ENCODE results near the gene ZSCAN9.
A peak's percentile ranks its signal among the peaks of the same experiment; 100 is the strongest.

The ZSCAN9 gene

DNA sequence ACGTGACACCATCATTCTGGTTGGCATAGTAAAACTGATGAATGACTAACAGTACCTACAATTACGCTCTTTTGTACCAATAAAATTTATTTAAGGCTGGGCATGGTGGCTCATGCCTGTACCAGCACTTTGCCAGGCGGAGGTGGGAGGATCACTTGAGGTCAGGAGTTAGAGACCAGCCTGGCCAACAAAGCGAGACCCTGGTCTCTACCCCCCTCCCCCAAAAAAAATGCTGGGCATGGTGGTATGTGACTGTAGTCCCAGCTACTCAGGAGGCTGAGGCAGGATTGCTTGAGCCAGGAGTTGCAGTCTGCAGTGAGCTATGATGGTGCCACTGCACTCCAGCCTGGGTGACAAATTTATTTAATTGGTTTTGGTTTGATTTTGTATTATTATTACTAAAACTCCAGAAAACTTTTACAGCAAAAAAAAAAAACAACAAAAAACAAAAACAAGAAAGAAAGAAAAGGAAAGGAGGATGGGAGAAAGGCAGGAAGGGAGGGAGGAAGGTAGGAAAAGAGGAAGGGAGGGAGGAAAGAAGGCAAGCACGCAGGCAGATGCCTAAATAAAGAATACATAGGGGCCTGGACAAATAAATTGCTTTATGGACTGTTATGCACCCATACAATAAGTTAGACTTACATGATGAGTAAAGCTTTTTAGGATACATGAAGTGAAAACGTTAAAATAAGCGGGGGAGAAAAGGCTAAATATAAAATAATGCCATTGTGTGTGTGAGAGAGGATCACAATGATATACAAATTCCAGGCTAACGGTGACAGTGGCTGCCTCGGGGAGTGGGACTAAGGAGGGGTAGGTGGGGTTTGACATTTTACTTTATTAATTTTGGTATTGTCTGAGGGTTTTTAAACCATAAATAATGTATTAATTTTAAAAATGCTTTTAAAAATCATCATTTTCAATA is 682 bp upstream of the ZSCAN9 start:
- no peak for DNase-seq

DNA sequence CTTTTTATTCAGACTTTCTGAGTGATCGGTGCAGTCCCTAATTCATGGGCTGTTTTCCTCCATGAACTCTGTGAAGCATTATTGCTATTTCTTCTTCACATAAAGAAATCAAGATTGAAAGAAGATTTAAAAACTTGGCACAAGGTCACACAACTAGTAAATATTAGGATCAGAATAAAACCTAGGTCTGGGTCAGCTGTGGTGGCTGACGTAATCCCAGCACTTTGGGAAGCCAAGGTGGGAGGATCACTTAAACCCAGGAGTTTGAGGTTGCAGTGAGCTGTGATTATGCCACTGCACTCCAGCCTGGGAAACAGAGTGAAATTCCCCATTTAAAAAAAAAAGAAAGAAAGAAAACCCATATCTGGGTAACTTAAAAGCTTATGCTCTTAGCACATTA is 1.4 kb downstream of the ZSCAN9 start:
- DNase-seq, result no peak

DNA sequence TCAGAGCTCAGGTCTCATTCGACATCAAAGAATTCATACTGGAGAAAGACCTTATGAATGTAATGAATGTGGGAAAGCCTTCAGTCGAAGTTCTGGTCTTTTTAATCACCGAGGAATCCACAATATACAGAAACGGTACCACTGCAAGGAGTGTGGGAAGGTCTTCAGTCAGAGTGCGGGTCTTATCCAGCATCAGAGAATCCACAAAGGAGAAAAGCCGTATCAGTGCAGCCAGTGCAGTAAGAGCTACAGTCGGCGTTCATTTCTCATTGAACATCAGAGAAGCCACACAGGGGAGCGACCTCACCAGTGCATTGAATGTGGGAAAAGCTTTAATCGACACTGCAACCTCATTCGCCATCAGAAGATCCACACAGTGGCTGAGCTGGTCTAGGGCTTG is 7.7 kb downstream of the ZSCAN9 start:
- no peak for DNase-seq

DNA sequence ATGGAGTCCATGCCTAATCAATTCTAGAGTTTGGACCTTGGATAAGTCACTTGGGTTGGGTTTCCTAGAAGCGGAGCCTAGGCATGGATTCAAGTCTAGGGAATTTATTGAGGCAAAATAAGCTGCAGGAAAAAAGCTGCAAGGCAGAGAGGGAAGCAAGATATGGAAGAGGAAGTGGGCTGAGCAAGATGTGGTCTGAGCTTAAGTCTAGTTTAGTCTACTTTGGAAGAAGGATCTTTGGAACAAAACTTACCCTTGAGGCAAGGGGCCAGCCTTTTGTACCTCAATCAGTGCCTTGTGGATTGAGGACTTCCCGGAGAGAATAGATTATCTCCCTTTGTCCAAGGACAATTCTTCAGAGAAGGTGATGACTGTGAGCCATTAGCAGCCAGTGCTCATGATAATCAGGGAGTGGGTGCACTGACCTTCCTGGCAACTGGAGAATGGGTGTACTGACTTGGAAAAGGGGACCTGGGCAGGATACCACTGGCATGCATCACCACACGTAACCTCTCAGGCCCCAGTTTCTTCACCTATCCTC is 10.9 kb downstream of the ZSCAN9 start:
- no peak for DNase-seq

GRCh38 chr6:28239636-28240035 is 14.6 kb downstream of the ZSCAN9 start:
- no peak for DNase-seq

DNA sequence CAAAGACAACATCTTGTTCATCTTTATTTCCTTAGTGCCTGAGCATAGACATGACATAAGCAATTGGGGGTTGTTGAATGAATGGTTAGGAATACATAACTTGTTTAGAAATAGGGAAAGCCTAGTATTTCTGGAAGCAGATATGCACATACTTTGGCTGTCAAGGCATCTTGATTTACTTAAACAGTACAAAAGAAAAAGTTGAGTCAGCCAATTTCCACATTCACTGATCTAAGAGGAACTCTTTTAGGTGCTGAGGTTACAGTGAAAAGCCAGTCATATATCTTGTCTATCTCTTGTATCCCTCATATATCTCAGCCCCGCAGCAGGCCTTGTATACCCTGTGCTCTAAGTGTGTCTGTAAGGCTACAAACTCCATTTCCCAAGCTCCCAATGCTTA is 15.4 kb downstream of the ZSCAN9 start:
- DNase-seq, result no peak

DNA sequence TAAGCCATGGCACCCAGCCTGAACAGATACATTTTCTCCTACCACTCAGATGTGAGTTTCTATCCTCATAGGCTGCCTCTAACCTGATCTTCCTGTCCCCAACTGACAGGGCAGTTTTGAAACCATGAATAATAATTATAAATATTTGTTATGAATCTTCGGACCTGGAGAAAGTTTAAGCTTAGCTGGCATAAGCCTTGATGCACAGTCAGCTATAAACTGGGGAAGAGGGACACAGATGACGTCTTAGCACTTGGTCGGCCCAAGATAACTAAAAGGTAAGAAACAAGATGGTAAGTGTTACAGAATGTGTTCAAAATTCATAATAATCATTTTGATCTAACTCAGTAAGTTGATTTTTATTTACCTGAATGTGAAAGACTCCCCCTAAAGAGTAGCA is 18.9 kb downstream of the ZSCAN9 start:
- DNase-seq, result no peak

- no peak for DNase-seq
Measured at GRCh38 chr6:28245206-28245941, 20.3 kb downstream of the ZSCAN9 start.

- DNase-seq, result no peak
Measured at GRCh38 chr6:28248916-28249315, 23.8 kb downstream of the ZSCAN9 start.

DNA sequence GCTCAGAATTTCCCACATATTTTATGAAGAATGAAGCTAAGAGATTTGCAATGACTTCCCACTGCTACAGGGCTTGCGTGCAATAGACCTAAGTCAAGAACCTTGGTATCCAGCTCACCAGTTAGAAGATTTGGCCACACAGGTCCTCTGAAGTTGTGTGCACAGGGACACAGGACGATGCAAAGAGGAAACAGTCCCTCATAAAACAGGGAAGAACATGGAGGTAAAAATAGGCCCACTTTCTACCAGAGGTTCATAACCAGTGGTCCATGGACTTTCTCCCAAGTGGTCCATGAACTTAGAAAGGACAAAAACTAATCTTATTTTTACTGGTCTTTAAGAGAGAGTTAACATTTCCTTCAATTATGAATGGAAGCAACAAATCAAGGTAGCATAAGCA is 25.7 kb downstream of the ZSCAN9 start:
- no peak for DNase-seq

DNA sequence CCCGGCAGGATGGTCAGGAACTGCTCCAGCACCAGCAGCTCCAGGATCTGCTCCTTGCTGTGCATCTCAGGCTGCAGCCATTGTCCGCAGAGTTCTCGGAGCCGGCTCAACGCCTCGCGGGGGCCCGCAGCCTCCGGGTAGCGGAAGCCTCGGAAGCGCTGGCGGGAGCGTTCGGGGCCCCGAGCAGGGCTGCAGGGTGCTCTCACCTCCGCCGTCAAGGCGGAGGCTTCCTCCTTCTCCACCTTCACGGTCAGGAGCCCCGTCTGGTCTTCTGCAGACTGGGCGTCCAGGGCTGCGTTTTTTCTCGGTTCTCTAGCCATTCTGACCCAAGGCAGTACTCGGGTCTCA is 26.6 kb downstream of the ZSCAN9 start:
- peak in 2 of 3 experiments; percentile 13 to 65 for DNase-seq

GRCh38 chr6:28252009-28252975 is 27.2 kb downstream of the ZSCAN9 start, which contains the start of gene ZKSCAN4:
ZKSCAN4 (minus strand) TSS chr6:28252269; CDS start chr6:28251980, 289 bp downstream.
- DNase-seq, result peak; percentile 85 to 93 (median 90)

DNA sequence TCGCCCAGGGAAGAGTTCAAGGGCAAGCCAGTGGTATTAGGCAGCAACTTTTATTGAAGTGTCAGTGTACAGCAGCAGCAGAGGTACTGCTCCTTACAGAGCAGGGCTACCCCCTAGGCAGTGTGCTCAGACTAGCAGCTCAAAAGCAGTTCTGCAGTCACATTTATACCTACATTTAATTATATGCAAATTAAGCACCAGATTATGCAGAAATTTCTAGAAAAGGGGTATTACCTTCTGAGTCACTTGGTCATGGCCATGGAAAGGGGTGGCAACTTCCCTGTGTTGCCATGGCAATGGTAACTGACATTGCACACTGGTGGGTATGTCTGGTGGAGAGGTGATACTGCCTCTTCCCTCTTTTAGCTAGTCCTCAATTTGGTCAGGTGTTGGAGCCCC is 29.0 kb downstream of the ZSCAN9 start:
- DNase-seq, result no peak

DNA sequence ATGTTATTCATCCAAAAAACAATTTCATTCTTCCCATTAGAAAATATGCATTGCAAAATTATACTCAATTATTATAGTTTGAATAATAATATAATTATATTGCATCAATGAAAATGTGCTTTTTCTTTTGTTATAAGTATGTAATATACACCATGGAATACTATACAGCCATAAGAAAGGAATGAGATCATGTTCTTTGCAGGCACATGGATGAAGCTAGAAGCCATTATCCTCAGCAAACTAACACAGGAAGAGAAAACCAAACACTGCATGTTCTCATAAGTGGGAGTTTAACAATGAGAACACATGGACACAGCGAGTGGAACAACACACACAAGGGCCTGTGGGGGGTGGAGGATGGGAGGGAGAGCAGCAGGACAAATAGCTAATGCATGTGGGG is 32.0 kb downstream of the ZSCAN9 start:
- no peak for DNase-seq

- no peak for DNase-seq
Measured at GRCh38 chr6:28258877-28259777, 34.1 kb downstream of the ZSCAN9 start, which contains the start of gene NKAPL. NKAPL (plus strand) TSS chr6:28259297; CDS start chr6:28259372, 75 bp downstream.

GRCh38 chr6:28263922-28264321 is 38.8 kb downstream of the ZSCAN9 start:
- no peak for DNase-seq

DNA sequence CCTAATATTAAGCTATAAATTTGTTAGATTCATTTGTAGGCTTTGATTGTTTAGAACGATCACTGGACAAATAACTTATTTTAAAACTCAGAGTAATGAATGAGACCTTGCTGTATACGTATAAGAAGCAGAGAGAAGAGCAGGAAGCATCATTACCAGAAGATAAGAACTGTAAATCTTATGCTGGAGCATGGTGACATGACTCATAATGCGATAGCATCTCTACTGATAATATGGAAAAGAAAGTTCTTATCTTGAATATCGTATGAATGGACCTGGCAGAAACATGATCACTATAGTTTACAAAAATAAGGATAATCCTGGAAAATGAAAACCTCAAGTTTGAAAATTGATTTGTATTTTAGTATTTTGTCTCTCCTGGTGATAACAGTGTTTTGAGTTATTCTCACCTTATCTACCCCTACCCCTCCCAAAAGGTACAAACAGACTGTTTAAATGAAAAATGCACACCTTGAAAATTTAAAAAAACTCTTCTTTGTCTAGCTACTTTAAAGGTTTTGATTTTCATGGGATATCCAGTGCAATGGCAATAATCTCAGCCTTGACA is 39.8 kb downstream of the ZSCAN9 start:
- DNase-seq, result no peak

DNA sequence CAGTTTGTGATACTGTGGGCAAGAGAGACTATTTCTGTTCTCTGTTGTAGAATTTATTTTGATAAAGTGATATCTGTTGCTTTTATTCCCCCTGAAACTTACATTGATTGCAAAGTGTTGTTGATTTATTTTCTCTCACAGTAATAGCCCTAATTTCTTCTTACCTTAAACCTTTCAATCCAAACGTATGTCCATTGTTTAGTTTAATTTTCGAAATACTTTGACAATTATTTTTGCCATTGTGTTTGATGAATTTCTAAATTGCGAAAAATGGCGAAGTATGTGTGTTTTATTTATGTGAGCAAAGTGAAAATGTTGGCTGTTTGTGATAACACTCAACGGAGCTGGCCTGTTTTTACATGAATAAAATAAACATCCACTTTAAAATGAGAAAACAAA is 41.5 kb downstream of the ZSCAN9 start:
- no peak for DNase-seq

DNA sequence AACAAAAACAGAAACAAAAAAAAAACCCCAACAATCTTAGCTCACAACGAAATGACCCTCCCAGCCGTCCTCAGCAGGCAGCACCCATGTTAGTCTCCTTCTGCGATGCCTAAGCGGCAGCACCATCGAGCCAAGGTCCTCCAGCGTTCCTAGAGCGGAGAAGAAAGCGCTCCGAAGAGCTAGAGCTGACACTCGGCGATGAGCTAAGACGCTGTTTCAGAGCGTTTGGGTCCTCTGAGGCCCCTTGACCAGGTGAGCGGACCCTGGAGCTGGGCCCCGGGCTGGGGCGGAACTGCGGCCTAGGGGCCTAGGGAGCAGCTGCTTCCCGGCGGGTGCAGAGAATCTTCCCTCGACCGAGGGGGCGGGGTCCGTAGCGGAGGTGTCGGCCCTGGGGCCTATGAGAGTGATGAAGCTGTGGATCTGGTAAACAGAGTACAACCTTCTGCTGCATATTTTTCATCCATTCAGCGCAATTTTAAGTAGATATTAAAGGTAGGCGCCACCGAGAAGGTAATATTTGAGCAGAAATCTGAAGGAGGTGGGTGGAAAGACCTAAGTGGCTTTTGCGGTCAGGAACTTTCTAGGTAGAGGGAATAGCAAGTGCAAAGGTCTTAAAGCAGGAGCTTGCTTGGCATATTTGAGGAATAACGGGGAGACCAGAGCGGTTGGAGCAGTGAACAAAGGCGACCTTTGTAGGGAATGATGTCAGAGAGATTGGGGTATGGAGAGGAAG is 42.1 kb downstream of the ZSCAN9 start, which contains the start of gene ZSCAN26:
Gene ZSCAN26, plus strand, starts transcription at position 182 of the 733 bp plus-strand sequence. CDS start 4,777 bp downstream, outside the sequence.
- peak; percentile 91 to 96 (median 94) for DNase-seq

DNA sequence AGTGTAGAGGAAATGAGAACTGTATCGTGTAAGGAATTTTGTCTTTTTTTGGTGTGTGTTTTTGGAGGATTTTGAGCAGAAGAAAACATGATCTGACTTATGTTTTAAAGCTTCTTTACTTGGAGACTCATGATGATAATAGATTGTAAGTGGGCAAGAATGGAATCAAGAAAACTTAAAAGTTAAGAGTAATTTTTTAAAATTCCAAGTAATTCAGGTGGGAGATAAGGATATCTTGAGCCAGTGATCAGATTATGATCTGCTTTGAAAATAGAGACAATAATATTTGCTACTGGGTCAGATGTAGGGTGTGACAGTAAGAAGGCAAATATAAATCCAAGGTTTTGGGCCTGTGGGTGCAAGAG is 42.6 kb downstream of the ZSCAN9 start:
- DNase-seq, result no peak
